ENCODE measurements around the gene TPSAB1.
"Not testable (repeated sequence)": the region's sequence is repeated elsewhere in the genome, so short reads cannot be mapped to it uniquely, and the experiment has no call there.

Gene TPSAB1

GRCh38 chr16:1229476-1229875 is 11.0 kb upstream of the TPSAB1 start:
- H3K9me3 ChIP-seq (replicated peaks; ENCODE audit: low read length); H3K27me3 ChIP-seq (ENCODE audit: control insufficient read depth, insufficient read depth, low read length); H3K4me3 ChIP-seq (ENCODE audit: low read length); H3K4me2 ChIP-seq (ENCODE audit: low read length); H3K36me3 ChIP-seq (ENCODE audit: insufficient read depth, low read length); H3K9ac ChIP-seq (ENCODE audit: low read depth, low read length); H3K4me1 ChIP-seq (ENCODE audit: control insufficient read depth, insufficient read depth, low read length): not testable (repeated sequence)

DNA sequence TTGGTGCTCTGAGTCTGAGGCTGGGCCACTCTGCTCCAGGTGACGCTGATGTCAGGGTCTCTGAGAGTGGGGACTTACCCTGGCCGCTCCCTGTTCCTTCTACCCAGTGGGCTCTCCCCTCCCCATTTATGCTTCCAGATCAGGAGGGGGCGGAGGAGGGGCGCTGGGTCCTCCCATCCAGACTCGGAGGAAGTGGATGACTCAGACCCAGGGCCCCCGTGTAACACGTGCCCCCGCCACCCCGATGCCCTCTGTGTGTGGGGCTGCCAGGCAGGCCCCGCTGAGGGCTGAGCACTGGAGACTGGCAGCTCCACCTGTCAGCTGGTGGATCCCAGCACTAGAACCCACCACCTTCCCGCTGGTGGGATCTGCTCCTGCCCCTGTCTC is 10.4 kb upstream of the TPSAB1 start, which contains the start of gene TPSB2:
Gene TPSB2, minus strand, starts transcription at position 101 of the 387 bp plus-strand sequence. CDS start 233 bp downstream, outside the sequence.
- not testable (repeated sequence) for H3K4me1 ChIP-seq (ENCODE audit: control insufficient read depth, insufficient read depth, low read length); H3K27me3 ChIP-seq (ENCODE audit: control insufficient read depth, insufficient read depth, low read length); H3K9ac ChIP-seq (ENCODE audit: low read depth, low read length); H3K4me2 ChIP-seq (ENCODE audit: low read length); H3K9me3 ChIP-seq (replicated peaks; ENCODE audit: low read length); H3K4me3 ChIP-seq (ENCODE audit: low read length); H3K36me3 ChIP-seq (ENCODE audit: insufficient read depth, low read length)

DNA sequence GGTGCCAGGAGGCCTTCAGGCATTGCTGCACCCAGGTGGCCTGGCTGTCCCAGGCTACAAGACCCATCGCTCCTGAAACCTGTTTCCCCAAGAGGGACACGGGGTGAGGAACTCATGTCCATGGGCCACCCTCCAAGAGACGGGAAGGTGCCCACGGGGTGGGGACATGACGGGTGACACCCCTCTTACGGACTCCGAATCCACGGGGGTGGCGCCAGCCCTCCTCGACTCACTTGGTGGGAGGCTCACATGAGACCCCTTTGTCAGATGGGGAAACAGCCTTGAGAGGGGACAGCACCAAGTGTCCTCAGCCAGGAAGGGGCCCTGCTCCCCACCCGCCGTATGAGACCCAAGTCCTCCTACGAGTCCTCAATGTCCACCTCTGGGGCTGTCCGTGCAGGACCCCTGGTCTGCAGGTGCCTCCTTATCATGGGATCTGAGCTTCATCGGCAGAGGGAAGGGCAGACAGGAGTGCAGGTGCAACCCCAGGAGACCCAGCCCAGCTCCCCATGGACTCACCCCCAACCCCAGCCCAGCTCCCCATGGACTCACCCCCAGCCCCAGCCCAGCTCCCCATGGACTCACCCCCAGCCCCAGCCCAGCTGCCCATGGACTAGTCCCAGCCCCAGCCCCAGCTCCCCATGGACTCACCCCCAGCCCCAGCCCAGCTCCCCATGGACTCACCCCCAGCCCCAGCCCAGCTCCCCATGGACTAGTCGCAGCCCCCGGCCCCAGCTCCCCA is 9.9 kb upstream of the TPSAB1 start:
- not testable (repeated sequence) for H3K36me3 ChIP-seq (ENCODE audit: insufficient read depth, low read length); H3K9ac ChIP-seq (ENCODE audit: low read depth, low read length); H3K9me3 ChIP-seq (replicated peaks; ENCODE audit: low read length); H3K4me3 ChIP-seq (ENCODE audit: low read length); H3K4me2 ChIP-seq (ENCODE audit: low read length); H3K4me1 ChIP-seq (ENCODE audit: control insufficient read depth, insufficient read depth, low read length); H3K27me3 ChIP-seq (ENCODE audit: control insufficient read depth, insufficient read depth, low read length)

- not testable (repeated sequence) for H3K36me3 ChIP-seq (ENCODE audit: insufficient read depth, low read length); H3K9ac ChIP-seq (ENCODE audit: low read depth, low read length); H3K9me3 ChIP-seq (replicated peaks; ENCODE audit: low read length); H3K4me2 ChIP-seq (ENCODE audit: low read length); H3K4me3 ChIP-seq (ENCODE audit: low read length); H3K27me3 ChIP-seq (ENCODE audit: control insufficient read depth, insufficient read depth, low read length); H3K4me1 ChIP-seq (ENCODE audit: control insufficient read depth, insufficient read depth, low read length)
Measured at GRCh38 chr16:1231301-1231700, 9.2 kb upstream of the TPSAB1 start.

- not testable (repeated sequence) for H3K27me3 ChIP-seq (ENCODE audit: control insufficient read depth, insufficient read depth, low read length); H3K4me3 ChIP-seq (ENCODE audit: low read length); H3K4me2 ChIP-seq (ENCODE audit: low read length); H3K36me3 ChIP-seq (ENCODE audit: insufficient read depth, low read length); H3K4me1 ChIP-seq (ENCODE audit: control insufficient read depth, insufficient read depth, low read length); H3K9ac ChIP-seq (ENCODE audit: low read depth, low read length); H3K9me3 ChIP-seq (replicated peaks; ENCODE audit: low read length)
Measured at GRCh38 chr16:1232049-1232748, 8.3 kb upstream of the TPSAB1 start.

DNA sequence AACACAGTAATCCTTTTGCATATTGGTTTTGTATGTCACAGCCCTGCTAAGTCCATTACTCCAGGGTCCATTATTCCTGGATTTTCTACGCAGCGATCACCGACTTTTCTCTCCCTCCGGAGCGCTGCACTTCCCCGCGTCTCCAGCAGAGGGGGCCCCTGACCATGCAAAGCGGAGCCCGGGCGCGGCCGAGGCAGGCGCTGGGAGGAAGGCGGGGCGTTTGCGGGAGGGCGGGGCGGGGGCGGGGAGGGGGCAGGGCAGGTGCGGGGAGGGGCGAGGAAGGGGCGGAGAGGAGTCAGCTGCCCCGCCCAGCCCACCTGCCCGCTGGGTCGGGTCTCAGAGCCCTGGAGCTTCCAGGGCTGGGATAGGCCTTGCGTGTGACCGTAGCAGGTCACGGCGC is 3.8 kb upstream of the TPSAB1 start:
- not testable (repeated sequence) for H3K4me1 ChIP-seq (ENCODE audit: control insufficient read depth, insufficient read depth, low read length); H3K4me2 ChIP-seq (ENCODE audit: low read length); H3K36me3 ChIP-seq (ENCODE audit: insufficient read depth, low read length); H3K27me3 ChIP-seq (ENCODE audit: control insufficient read depth, insufficient read depth, low read length); H3K4me3 ChIP-seq (ENCODE audit: low read length); H3K9me3 ChIP-seq (replicated peaks; ENCODE audit: low read length); H3K9ac ChIP-seq (ENCODE audit: low read depth, low read length)

DNA sequence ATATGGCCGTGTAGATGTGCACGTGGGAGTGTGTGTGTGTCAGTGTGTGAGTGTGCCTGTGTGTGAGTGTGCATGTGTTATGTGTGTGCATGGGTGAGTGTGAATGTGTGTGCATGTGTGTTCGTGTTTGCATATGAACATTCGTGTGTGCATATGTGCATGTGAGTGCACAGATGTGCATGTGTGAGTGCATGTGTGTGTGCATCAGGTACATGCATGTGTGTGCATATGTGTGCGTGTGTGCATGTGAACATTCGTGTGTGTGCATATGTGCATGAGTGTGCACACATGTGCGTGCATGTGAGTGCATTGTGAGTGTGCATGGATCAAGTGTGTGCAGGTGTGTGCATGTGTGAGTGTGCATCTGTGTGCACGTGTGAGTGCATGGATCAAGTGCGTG is 2.5 kb upstream of the TPSAB1 start:
- Histone ChIP-seq H3K36me3 (ENCODE audit: insufficient read depth, low read length) (no peaks in the 10 kb centered on the region), H3K9me3 (replicated peaks; ENCODE audit: low read length) (no peaks in the 10 kb centered on the region), H3K4me1 (ENCODE audit: control insufficient read depth, insufficient read depth, low read length) (no peaks in the 10 kb centered on the region), H3K4me2 (ENCODE audit: low read length) (no peak overlapping the region), H3K27me3 (ENCODE audit: control insufficient read depth, insufficient read depth, low read length) (no peaks in the 10 kb centered on the region), H3K9ac (ENCODE audit: low read depth, low read length) (no peak overlapping the region), H3K4me3 (ENCODE audit: low read length) (no peak overlapping the region)

GRCh38 chr16:1238909-1239308 is 1.6 kb upstream of the TPSAB1 start:
- H3K27me3 ChIP-seq (ENCODE audit: control insufficient read depth, insufficient read depth, low read length); H3K4me1 ChIP-seq (ENCODE audit: control insufficient read depth, insufficient read depth, low read length); H3K36me3 ChIP-seq (ENCODE audit: insufficient read depth, low read length); H3K4me2 ChIP-seq (ENCODE audit: low read length); H3K9ac ChIP-seq (ENCODE audit: low read depth, low read length); H3K9me3 ChIP-seq (replicated peaks; ENCODE audit: low read length); H3K4me3 ChIP-seq (ENCODE audit: low read length): not testable (repeated sequence)

DNA sequence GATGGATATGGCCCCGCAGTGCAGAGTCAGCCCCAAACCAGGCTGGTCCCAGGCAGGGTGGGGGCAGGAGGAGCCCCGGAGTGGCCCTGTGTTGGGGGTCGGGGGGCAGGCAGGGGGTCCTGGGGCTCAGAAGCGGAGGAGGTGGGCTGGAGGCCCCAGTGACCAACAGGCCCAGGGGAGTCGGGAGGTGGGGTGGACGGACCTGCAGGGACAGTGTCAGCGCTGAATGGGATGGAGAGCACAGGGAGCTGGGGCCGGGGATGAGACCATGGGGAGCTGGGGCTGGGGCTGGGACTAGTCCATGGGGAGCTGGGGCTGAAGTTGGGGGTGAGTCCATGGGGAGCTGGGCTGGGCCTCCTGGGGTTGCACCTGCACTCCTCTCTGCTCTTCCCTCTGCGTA is 930 bp upstream of the TPSAB1 start:
- H3K4me1 ChIP-seq (ENCODE audit: control insufficient read depth, insufficient read depth, low read length); H3K9ac ChIP-seq (ENCODE audit: low read depth, low read length); H3K36me3 ChIP-seq (ENCODE audit: insufficient read depth, low read length); H3K4me3 ChIP-seq (ENCODE audit: low read length); H3K27me3 ChIP-seq (ENCODE audit: control insufficient read depth, insufficient read depth, low read length); H3K9me3 ChIP-seq (replicated peaks; ENCODE audit: low read length); H3K4me2 ChIP-seq (ENCODE audit: low read length): not testable (repeated sequence)

GRCh38 chr16:1241081-1241480 is 576 bp downstream of the TPSAB1 start:
- H3K4me1 ChIP-seq (ENCODE audit: control insufficient read depth, insufficient read depth, low read length); H3K36me3 ChIP-seq (ENCODE audit: insufficient read depth, low read length); H3K9ac ChIP-seq (ENCODE audit: low read depth, low read length); H3K9me3 ChIP-seq (replicated peaks; ENCODE audit: low read length); H3K27me3 ChIP-seq (ENCODE audit: control insufficient read depth, insufficient read depth, low read length); H3K4me3 ChIP-seq (ENCODE audit: low read length); H3K4me2 ChIP-seq (ENCODE audit: low read length): not testable (repeated sequence)

DNA sequence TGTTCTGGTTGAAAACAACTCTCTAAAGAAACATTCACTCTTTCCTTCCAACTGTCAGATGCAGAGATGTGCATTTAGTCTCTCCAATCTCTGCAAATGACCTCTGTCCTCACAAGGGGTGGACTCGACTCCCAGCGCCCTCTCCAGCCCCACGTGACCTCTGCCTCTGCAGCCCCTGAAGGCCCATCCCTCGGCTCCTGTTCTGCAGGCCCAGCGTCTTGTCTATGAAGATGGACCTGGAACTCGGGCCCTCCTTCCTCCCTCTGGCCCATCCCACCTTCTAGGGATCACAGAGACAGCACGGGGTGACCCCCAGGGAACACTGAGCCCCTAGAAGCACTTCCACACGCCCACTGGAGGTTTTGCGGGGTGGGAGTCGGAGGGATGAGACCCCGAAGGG is 2.9 kb downstream of the TPSAB1 start:
- H3K36me3 ChIP-seq (ENCODE audit: insufficient read depth, low read length); H3K4me1 ChIP-seq (ENCODE audit: control insufficient read depth, insufficient read depth, low read length); H3K4me3 ChIP-seq (ENCODE audit: low read length); H3K4me2 ChIP-seq (ENCODE audit: low read length); H3K9ac ChIP-seq (ENCODE audit: low read depth, low read length); H3K9me3 ChIP-seq (replicated peaks; ENCODE audit: low read length): not testable (repeated sequence)
- H3K27me3 ChIP-seq (ENCODE audit: control insufficient read depth, insufficient read depth, low read length), result peaks cover 20% of the 10 kb centered on the region

Data from skeletal muscle satellite cell (primary cell).